SU-DHL-6 (cell line): Measurements from ENCODE around the gene ABTB2.

Source experiments
- EZH2phosphoT487 ChIP-seq: fragments of 200-600 bp; sonication (generic), shearing (Covaris generic); conservative IDR thresholded peaks from 2 replicates; pipeline ENCODE4 v1.6.1; 2018; ENCODE audit warnings: mild to moderate bottlenecking, antibody characterized with exemption, low read length, moderate library complexity, mixed read lengths
- TF ChIP-seq, protein P1 (sequence below): fragments of 200-600 bp; sonication (generic); IDR thresholded peaks from one replicate; pipeline ENCODE4 v1.5.1; 2017; ENCODE audit warnings: antibody characterized with exemption, mild to moderate bottlenecking, low read length, moderate library complexity; ENCODE audit not compliant: insufficient read depth, poor library complexity, severe bottlenecking

DNA sequence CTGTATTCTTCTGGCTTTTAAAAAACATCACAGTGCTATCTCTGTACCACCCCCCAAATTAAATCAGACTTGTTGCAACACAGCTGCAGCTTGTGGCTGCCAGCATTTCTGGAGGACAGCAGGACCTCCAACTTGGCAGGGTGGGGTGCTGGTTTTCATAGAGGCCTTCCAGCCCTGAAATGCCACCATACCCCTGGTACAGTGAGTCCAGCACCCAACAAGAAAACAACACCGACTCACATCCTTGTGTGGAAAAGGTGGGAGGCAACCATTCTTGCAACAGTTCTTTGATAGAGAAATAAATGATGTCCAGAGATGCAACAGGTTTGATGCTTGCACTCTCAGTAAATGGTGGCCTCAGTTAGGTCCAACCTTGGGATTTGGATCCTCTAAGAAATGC is 96.0 kb downstream of the ABTB2 start:
- TF ChIP-seq, protein P1, sequence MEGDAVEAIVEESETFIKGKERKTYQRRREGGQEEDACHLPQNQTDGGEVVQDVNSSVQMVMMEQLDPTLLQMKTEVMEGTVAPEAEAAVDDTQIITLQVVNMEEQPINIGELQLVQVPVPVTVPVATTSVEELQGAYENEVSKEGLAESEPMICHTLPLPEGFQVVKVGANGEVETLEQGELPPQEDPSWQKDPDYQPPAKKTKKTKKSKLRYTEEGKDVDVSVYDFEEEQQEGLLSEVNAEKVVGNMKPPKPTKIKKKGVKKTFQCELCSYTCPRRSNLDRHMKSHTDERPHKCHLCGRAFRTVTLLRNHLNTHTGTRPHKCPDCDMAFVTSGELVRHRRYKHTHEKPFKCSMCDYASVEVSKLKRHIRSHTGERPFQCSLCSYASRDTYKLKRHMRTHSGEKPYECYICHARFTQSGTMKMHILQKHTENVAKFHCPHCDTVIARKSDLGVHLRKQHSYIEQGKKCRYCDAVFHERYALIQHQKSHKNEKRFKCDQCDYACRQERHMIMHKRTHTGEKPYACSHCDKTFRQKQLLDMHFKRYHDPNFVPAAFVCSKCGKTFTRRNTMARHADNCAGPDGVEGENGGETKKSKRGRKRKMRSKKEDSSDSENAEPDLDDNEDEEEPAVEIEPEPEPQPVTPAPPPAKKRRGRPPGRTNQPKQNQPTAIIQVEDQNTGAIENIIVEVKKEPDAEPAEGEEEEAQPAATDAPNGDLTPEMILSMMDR, result no peak
- no peak for TF ChIP-seq EZH2phosphoT487
